Upper lobe of left lung (tissue), 4 donors: ENCODE measurements around the gene AGBL3.

Experiments
- CTCF ChIP-seq, 6 experiments: fragments of 450-650 bp in 4 of 6; fragments of 200-600 bp in 2 of 6; sonication (generic) in 2 of 6; IDR thresholded peaks; one replicate each; pipeline ENCODE4 v1.5.1; 2016 to 2019; ENCODE audit warnings: antibody characterized with exemption in 6 of 6
- POLR2AphosphoS5 ChIP-seq, 2 donors: sonication (generic); formaldehyde crosslinking; IDR thresholded peaks; one replicate each; pipeline ENCODE4 v1.5.1; 2017; ENCODE audit warnings: antibody characterized with exemption in 2 of 2

DNA sequence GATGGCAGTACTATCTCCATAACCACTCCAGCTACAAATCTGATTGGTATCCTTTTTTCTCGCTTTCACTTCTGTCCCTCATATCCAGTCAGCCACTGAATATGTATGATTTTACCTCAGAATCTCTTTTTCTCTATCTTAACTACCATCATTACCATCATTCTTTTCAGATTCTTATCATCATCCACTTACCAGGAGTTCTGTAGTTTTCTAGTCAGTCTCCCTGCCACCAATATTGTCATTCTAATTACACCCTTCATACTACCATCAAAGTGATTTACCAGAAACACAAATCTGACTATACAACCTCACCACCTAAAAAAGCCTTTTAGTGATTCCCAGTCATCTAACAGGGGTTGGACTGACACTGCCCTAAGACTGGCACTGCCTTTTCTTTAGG, 96.7 kb downstream of the AGBL3 start:
- TF ChIP-seq POLR2AphosphoS5 (IDR thresholded peaks at IDR 0.05) (no peak), CTCF (IDR thresholded peaks at IDR 0.05) (no peak)
